H1 (cell line): ENCODE measurements around the gene NPNT.

ENCODE experiments used
- CEBPB ChIP-seq: IDR thresholded peaks from 2 replicates; pipeline ENCODE4 v1.6.1; 2012; ENCODE audit warnings: low read depth, low read length
- SP2 ChIP-seq: IDR thresholded peaks from 2 replicates; pipeline ENCODE4 v1.6.1; 2012; ENCODE audit warnings: mild to moderate bottlenecking, low read length, inconsistent platforms
- TF ChIP-seq, protein P1 (sequence below), 3 experiments: IDR thresholded peaks; 1 replicate in 2 of 3; 2 replicates in 1 of 3; pipeline versions ENCODE4 v1.5.1 to v1.6.1; 2011; ENCODE audit warnings: low read length in 3 of 3, mild to moderate bottlenecking in 3 of 3, inconsistent platforms in 2 of 3, low read depth in 1 of 3, moderate library complexity in 1 of 3; ENCODE audit not compliant: insufficient read depth in 1 of 3; ENCODE audit errors: control extremely low read depth in 1 of 3

- TF ChIP-seq CEBPB, result no peak
- TF ChIP-seq, protein P1, sequence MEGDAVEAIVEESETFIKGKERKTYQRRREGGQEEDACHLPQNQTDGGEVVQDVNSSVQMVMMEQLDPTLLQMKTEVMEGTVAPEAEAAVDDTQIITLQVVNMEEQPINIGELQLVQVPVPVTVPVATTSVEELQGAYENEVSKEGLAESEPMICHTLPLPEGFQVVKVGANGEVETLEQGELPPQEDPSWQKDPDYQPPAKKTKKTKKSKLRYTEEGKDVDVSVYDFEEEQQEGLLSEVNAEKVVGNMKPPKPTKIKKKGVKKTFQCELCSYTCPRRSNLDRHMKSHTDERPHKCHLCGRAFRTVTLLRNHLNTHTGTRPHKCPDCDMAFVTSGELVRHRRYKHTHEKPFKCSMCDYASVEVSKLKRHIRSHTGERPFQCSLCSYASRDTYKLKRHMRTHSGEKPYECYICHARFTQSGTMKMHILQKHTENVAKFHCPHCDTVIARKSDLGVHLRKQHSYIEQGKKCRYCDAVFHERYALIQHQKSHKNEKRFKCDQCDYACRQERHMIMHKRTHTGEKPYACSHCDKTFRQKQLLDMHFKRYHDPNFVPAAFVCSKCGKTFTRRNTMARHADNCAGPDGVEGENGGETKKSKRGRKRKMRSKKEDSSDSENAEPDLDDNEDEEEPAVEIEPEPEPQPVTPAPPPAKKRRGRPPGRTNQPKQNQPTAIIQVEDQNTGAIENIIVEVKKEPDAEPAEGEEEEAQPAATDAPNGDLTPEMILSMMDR (IDR thresholded peaks at IDR 0.05; ENCODE audit: control extremely low read depth in 1 of 3, insufficient read depth in 1 of 3, low read depth in 1 of 3, low read length in 3 of 3), result no peak
- TF ChIP-seq SP2, result no peak
These were observed 61.3 kb downstream of the NPNT start for GRCh38 chr4:105956569-105956968.
